Effector memory CD8-positive, alpha-beta T cell (primary cell): Measurements from ENCODE around the gene MADD.

Source experiments
- ATAC-seq: fragments of 150-1000 bp; cut with Tn5 transposase; replicated peaks from 2 replicates; pipeline ENCODE4 v1.10.0; 2021; ENCODE audit warnings: mild to moderate bottlenecking, moderate library complexity
- DNase-seq, 3 experiments: peaks; one replicate each; pipeline ENCODE4 v3.0.0; 2021
- H3K27ac Mint-ChIP-seq, 2 donors: one replicate each; pipeline ENCODE4 v1.8.0; 2022; ENCODE audit warnings: mild to moderate bottlenecking in 2 of 2, mixed read lengths in 2 of 2, moderate library complexity in 2 of 2
- H3K27me3 Mint-ChIP-seq, 2 donors: one replicate each; pipeline ENCODE4 v1.8.0; 2022; ENCODE audit warnings: mixed read lengths in 2 of 2
- H3K36me3 Mint-ChIP-seq: one replicate; pipeline ENCODE4 v1.8.0; 2022; ENCODE audit warnings: mild to moderate bottlenecking, moderate library complexity, mixed read lengths; ENCODE audit not compliant: insufficient read depth
- H3K4me1 Mint-ChIP-seq, 2 donors: one replicate each; pipeline ENCODE4 v1.8.0; 2022; ENCODE audit warnings: low read depth in 2 of 2, mixed read lengths in 2 of 2
- H3K4me3 Mint-ChIP-seq, 2 donors: one replicate each; pipeline ENCODE4 v1.8.0; 2022; ENCODE audit warnings: mild to moderate bottlenecking in 2 of 2, mixed read lengths in 2 of 2, moderate library complexity in 2 of 2
- H3K9me3 Mint-ChIP-seq, 2 donors: one replicate each; pipeline ENCODE4 v1.8.0; 2022; ENCODE audit warnings: mixed read lengths in 2 of 2

Gene MADD

GRCh38 chr11:47357985-47358730 is 88.2 kb downstream of the MADD start:
- H3K36me3 Mint-ChIP-seq, result no peaks in the 10 kb centered on the region
- H3K4me3 Mint-ChIP-seq, result no peak overlapping the region
- H3K9me3 Mint-ChIP-seq, result no peaks in the 10 kb centered on the region
- ATAC-seq, result no peak
- H3K4me1 Mint-ChIP-seq, result peaks cover 0 to 3% of the 10 kb centered on the region in 2 donors
- no peaks in the 10 kb centered on the region for H3K27me3 Mint-ChIP-seq
- DNase-seq, result no peak
- no peak overlapping the region for H3K27ac Mint-ChIP-seq

GRCh38 chr11:47358731-47359051 is 88.8 kb downstream of the MADD start:
- no peak for DNase-seq
- no peak overlapping the region for H3K27ac Mint-ChIP-seq
- no peak overlapping the region for H3K4me3 Mint-ChIP-seq
- no peaks in the 10 kb centered on the region for H3K27me3 Mint-ChIP-seq
- no peaks in the 10 kb centered on the region for H3K9me3 Mint-ChIP-seq
- peaks cover 0 to 3% of the 10 kb centered on the region in 2 donors for H3K4me1 Mint-ChIP-seq
- no peaks in the 10 kb centered on the region for H3K36me3 Mint-ChIP-seq
- no peak for ATAC-seq

- DNase-seq, result no peak
- peaks cover 0 to 2% of the 10 kb centered on the region in 2 donors for H3K27me3 Mint-ChIP-seq
- no peak overlapping the region for H3K27ac Mint-ChIP-seq
- ATAC-seq, result no peak
- no peaks in the 10 kb centered on the region for H3K36me3 Mint-ChIP-seq
- peaks cover 0 to 3% of the 10 kb centered on the region in 2 donors for H3K4me1 Mint-ChIP-seq
- no peaks in the 10 kb centered on the region for H3K9me3 Mint-ChIP-seq
- no peak overlapping the region for H3K4me3 Mint-ChIP-seq
Observed at GRCh38 chr11:47359162-47359561, 89.2 kb downstream of the MADD start.

GRCh38 chr11:47359586-47359985 is 89.7 kb downstream of the MADD start:
- no peaks in the 10 kb centered on the region for H3K36me3 Mint-ChIP-seq
- peaks cover 0 to 6% of the 10 kb centered on the region in 2 donors for H3K27me3 Mint-ChIP-seq
- DNase-seq (no peak), ATAC-seq (peak; percentile 40)
- no peak overlapping the region for H3K4me3 Mint-ChIP-seq
- peaks cover 0 to 3% of the 10 kb centered on the region in 2 donors for H3K4me1 Mint-ChIP-seq
- H3K9me3 Mint-ChIP-seq, result no peaks in the 10 kb centered on the region
- H3K27ac Mint-ChIP-seq, result no peak overlapping the region

GRCh38 chr11:47360341-47360740 is 90.4 kb downstream of the MADD start:
- no peak overlapping the region for H3K4me3 Mint-ChIP-seq
- DNase-seq (no peak), ATAC-seq (no peak)
- no peaks in the 10 kb centered on the region for H3K36me3 Mint-ChIP-seq
- no peak overlapping the region for H3K27ac Mint-ChIP-seq
- peaks cover 0 to 9% of the 10 kb centered on the region in 2 donors for H3K27me3 Mint-ChIP-seq
- H3K4me1 Mint-ChIP-seq, result peaks cover 0 to 3% of the 10 kb centered on the region in 2 donors
- H3K9me3 Mint-ChIP-seq, result no peaks in the 10 kb centered on the region

- ATAC-seq (no peak), DNase-seq (no peak)
- Mint-ChIP-seq H3K4me1 (peaks cover 0 to 3% of the 10 kb centered on the region in 2 donors), H3K36me3 (no peaks in the 10 kb centered on the region), H3K27ac (no peak overlapping the region), H3K27me3 (peaks cover 6 to 20% of the 10 kb centered on the region in 2 donors), H3K9me3 (no peaks in the 10 kb centered on the region), H3K4me3 (no peak overlapping the region)
Observed at GRCh38 chr11:47361419-47361818, 91.5 kb downstream of the MADD start.

- Mint-ChIP-seq H3K4me3 (no peak overlapping the region), H3K27ac (no peak overlapping the region)
Observed at GRCh38 chr11:47366020-47366490, 96.1 kb downstream of the MADD start.

GRCh38 chr11:47369676-47370075 is 99.7 kb downstream of the MADD start:
- Mint-ChIP-seq H3K9me3 (no peaks in the 10 kb centered on the region), H3K4me3 (no peak overlapping the region), H3K27ac (peak overlapping the region in 1 of 2 donors; percentile 33), H3K27me3 (peaks cover 6 to 14% of the 10 kb centered on the region in 2 donors), H3K36me3 (no peaks in the 10 kb centered on the region), H3K4me1 (no peaks in the 10 kb centered on the region)
- DNase-seq (no peak), ATAC-seq (no peak)

More at GRCh38 chr11:47366020-47366490, 96.1 kb downstream of the MADD start:
- no peaks in the 10 kb centered on the region for H3K9me3 Mint-ChIP-seq
- no peaks in the 10 kb centered on the region for H3K4me1 Mint-ChIP-seq
- peaks cover 6 to 21% of the 10 kb centered on the region in 2 donors for H3K27me3 Mint-ChIP-seq
- no peaks in the 10 kb centered on the region for H3K36me3 Mint-ChIP-seq
- ATAC-seq (no peak), DNase-seq (no peak)

- Mint-ChIP-seq H3K4me3 (no peak overlapping the region), H3K36me3 (no peaks in the 10 kb centered on the region), H3K9me3 (no peaks in the 10 kb centered on the region), H3K27me3 (no peaks in the 10 kb centered on the region), H3K4me1 (no peaks in the 10 kb centered on the region), H3K27ac (no peak overlapping the region)
- ATAC-seq (no peak), DNase-seq (no peak)
Observed at GRCh38 chr11:47372422-47372821, 102.5 kb downstream of the MADD start.

- Mint-ChIP-seq H3K9me3 (no peaks in the 10 kb centered on the region), H3K36me3 (no peaks in the 10 kb centered on the region), H3K4me3 (no peak overlapping the region), H3K27me3 (no peaks in the 10 kb centered on the region), H3K4me1 (no peaks in the 10 kb centered on the region), H3K27ac (peak overlapping the region in 1 of 2 donors; percentile 27)
- DNase-seq, result peak; percentile 79 to 83 (median 83)
- peak; percentile 92 for ATAC-seq
Observed at GRCh38 chr11:47373876-47374719, 104.2 kb downstream of the MADD start.

GRCh38 chr11:47374720-47375019 is 104.7 kb downstream of the MADD start:
- no peaks in the 10 kb centered on the region for H3K36me3 Mint-ChIP-seq
- ATAC-seq (no peak), DNase-seq (no peak)
- H3K4me1 Mint-ChIP-seq, result no peaks in the 10 kb centered on the region
- H3K27me3 Mint-ChIP-seq, result no peaks in the 10 kb centered on the region
- no peak overlapping the region for H3K4me3 Mint-ChIP-seq
- H3K9me3 Mint-ChIP-seq, result no peaks in the 10 kb centered on the region
- no peak overlapping the region for H3K27ac Mint-ChIP-seq

- H3K9me3 Mint-ChIP-seq, result no peaks in the 10 kb centered on the region
- ATAC-seq, result no peak
- H3K27me3 Mint-ChIP-seq, result no peaks in the 10 kb centered on the region
- H3K36me3 Mint-ChIP-seq, result no peaks in the 10 kb centered on the region
- H3K27ac Mint-ChIP-seq, result no peak overlapping the region
- no peak overlapping the region for H3K4me3 Mint-ChIP-seq
- no peak for DNase-seq
- no peaks in the 10 kb centered on the region for H3K4me1 Mint-ChIP-seq
Observed at GRCh38 chr11:47375020-47375419, 105.1 kb downstream of the MADD start.

GRCh38 chr11:47375546-47376085 is 105.7 kb downstream of the MADD start:
- Mint-ChIP-seq H3K4me1 (no peaks in the 10 kb centered on the region), H3K27me3 (no peaks in the 10 kb centered on the region), H3K9me3 (no peaks in the 10 kb centered on the region), H3K27ac (no peak overlapping the region), H3K4me3 (no peak overlapping the region), H3K36me3 (no peaks in the 10 kb centered on the region)
- DNase-seq, result no peak
- ATAC-seq, result no peak

- H3K9me3 Mint-ChIP-seq, result no peaks in the 10 kb centered on the region
- DNase-seq (no peak), ATAC-seq (no peak)
- H3K4me3 Mint-ChIP-seq, result no peak overlapping the region
- no peak overlapping the region for H3K27ac Mint-ChIP-seq
- no peaks in the 10 kb centered on the region for H3K4me1 Mint-ChIP-seq
- no peaks in the 10 kb centered on the region for H3K27me3 Mint-ChIP-seq
- H3K36me3 Mint-ChIP-seq, result no peaks in the 10 kb centered on the region
Observed at GRCh38 chr11:47376107-47376524, 106.2 kb downstream of the MADD start.
